ENCODE results near the gene OR10AD1. TPM values are rescaled to one million over a fixed set of nuclear protein-coding genes. Genes with fewer than 3 reads are reported as not detected.

OR10AD1 gene
- total and polyA plus RNA-seq, 9 donors: not detected

Other genes starting within 250 kb of the OR10AD1 start
- 10 to 100 TPM; 31.1 to 87.5 (median 55.0) TPM for gene TMEM106C, start 239.7 kb downstream of the OR10AD1 start, total RNA-seq
- gene TMEM106C, start 239.7 kb downstream of the OR10AD1 start, polyA plus RNA-seq: 100 to 1,000 TPM in 1 of 2 donors, 10 to 100 TPM in 1; 52.0 to 110 TPM
- gene COL2A1, start 198.8 kb downstream of the OR10AD1 start, total RNA-seq: 1 to 10 TPM in 5 of 7 donors, under 1 TPM in 1, not detected in 1; 0.72 to 1.5 (median 1.1) TPM
- gene COL2A1, start 198.8 kb downstream of the OR10AD1 start, polyA plus RNA-seq: under 1 TPM; 0.05 to 0.30 TPM
- gene SENP1, start 97.2 kb downstream of the OR10AD1 start, total RNA-seq: 10 to 100 TPM; 14.7 to 28.9 (median 21.6) TPM
- 10 to 100 TPM in 1 of 2 donors, 1 to 10 TPM in 1; 6.2 to 10.4 TPM for gene SENP1, start 97.2 kb downstream of the OR10AD1 start, polyA plus RNA-seq
- gene PFKM, start 83.9 kb downstream of the OR10AD1 start, total RNA-seq: 100 to 1,000 TPM in 4 of 7 donors, 10 to 100 TPM in 3; 43.0 to 133 (median 111) TPM
- 10 to 100 TPM; 60.8 to 80.9 TPM for gene PFKM, start 83.9 kb downstream of the OR10AD1 start, polyA plus RNA-seq
- 10 to 100 TPM; 18.8 to 41.4 (median 29.4) TPM for gene ASB8, start 45.8 kb downstream of the OR10AD1 start, total RNA-seq
- gene ASB8, start 45.8 kb downstream of the OR10AD1 start, polyA plus RNA-seq: 10 to 100 TPM; 18.8 to 51.6 TPM
- gene CCDC184, start 19.6 kb downstream of the OR10AD1 start, total RNA-seq: 10 to 100 TPM in 1 of 7 donors, 1 to 10 TPM in 6; 3.9 to 16.6 (median 6.0) TPM
- 1 to 10 TPM; 3.4 to 6.9 TPM for gene CCDC184, start 19.6 kb downstream of the OR10AD1 start, polyA plus RNA-seq
- 10 to 100 TPM; 18.5 to 50.0 (median 36.6) TPM for gene ZNF641, start 147.6 kb upstream of the OR10AD1 start, total RNA-seq
- gene ZNF641, start 147.6 kb upstream of the OR10AD1 start, polyA plus RNA-seq: 10 to 100 TPM; 14.0 to 50.3 TPM